Measurements from ENCODE around the gene PCP4. TPM values are rescaled to one million over a fixed set of nuclear protein-coding genes. Genes with fewer than 3 reads are reported as not detected.

Gene PCP4
- total RNA-seq, 1 experiment from 2014 or later: 4.7 TPM

- no peaks in the 10 kb centered on the region for H3K27me3 Mint-ChIP-seq (ENCODE audit: insufficient read depth, unreplicated experiment)
- H3K4me1 ChIP-seq: no peaks in the 10 kb centered on the region
- intact Hi-C loops (cut with micrococcal nuclease; ENCODE audit: unreplicated experiment): no loop called here
- DNase-seq: no peak
- ChIA-PET CTCF (no interaction called here), POLR2A (no interaction called here)
- H3K36me3 Mint-ChIP-seq (ENCODE audit: insufficient read depth, unreplicated experiment): no peaks in the 10 kb centered on the region
- H3K27ac Mint-ChIP-seq (ENCODE audit: unreplicated experiment): no peak overlapping the region
- no peaks in the 10 kb centered on the region for H3K9me3 Mint-ChIP-seq (ENCODE audit: unreplicated experiment)
- no TSS peak for BruUV-seq (replicated peaks)
- no peaks in the 10 kb centered on the region for H3K27me3 ChIP-seq (replicated peaks; ENCODE audit: control insufficient read depth, insufficient read depth, low read length)
- peaks cover 4% of the 10 kb centered on the region; the same call in 1 of the 2 replicates for H3K9me3 ChIP-seq
- no peak overlapping the region for H3K4me3 Mint-ChIP-seq (ENCODE audit: unreplicated experiment)
- H3K4me1 Mint-ChIP-seq (ENCODE audit: low read depth, unreplicated experiment): no peaks in the 10 kb centered on the region
- no peaks in the 10 kb centered on the region for H3K36me3 ChIP-seq (ENCODE audit: control insufficient read depth, insufficient read depth, low read length)
- no peak overlapping the region for H3K4me3 ChIP-seq (ENCODE audit: low read depth, low read length)
- TF ChIP-seq CTCF (IDR thresholded peaks at IDR 0.05; ENCODE audit: insufficient read depth in 1 of 2, low read depth in 1 of 2, low read length in 1 of 2, severe bottlenecking in 1 of 2, unreplicated experiment in 1 of 2): no peak
These were observed 7.0 kb downstream of the PCP4 start for GRCh38 chr21:39874206-39874605.

GRCh38 chr21:39874759-39875158 lies 7.5 kb downstream of the PCP4 start:
- Histone ChIP-seq H3K9me3 (peaks cover 4% of the 10 kb centered on the region; the same call in 1 of the 2 replicates), H3K4me3 (ENCODE audit: low read depth, low read length) (no peak overlapping the region), H3K4me1 (no peaks in the 10 kb centered on the region), H3K27me3 (replicated peaks; ENCODE audit: control insufficient read depth, insufficient read depth, low read length) (no peaks in the 10 kb centered on the region), H3K36me3 (ENCODE audit: control insufficient read depth, insufficient read depth, low read length) (no peaks in the 10 kb centered on the region)
- no peak for TF ChIP-seq CTCF (IDR thresholded peaks at IDR 0.05; ENCODE audit: insufficient read depth in 1 of 2, low read depth in 1 of 2, low read length in 1 of 2, severe bottlenecking in 1 of 2, unreplicated experiment in 1 of 2)
- no peaks in the 10 kb centered on the region for H3K27me3 Mint-ChIP-seq (ENCODE audit: insufficient read depth, unreplicated experiment)
- no peak overlapping the region for H3K27ac Mint-ChIP-seq (ENCODE audit: unreplicated experiment)
- DNase-seq: no peak
- no TSS peak for BruUV-seq (replicated peaks)
- POLR2A ChIA-PET: no interaction called here
- intact Hi-C loops (cut with micrococcal nuclease; ENCODE audit: unreplicated experiment): no loop called here
- no peaks in the 10 kb centered on the region for H3K9me3 Mint-ChIP-seq (ENCODE audit: unreplicated experiment)
- no peaks in the 10 kb centered on the region for H3K4me1 Mint-ChIP-seq (ENCODE audit: low read depth, unreplicated experiment)
- no peaks in the 10 kb centered on the region for H3K36me3 Mint-ChIP-seq (ENCODE audit: insufficient read depth, unreplicated experiment)
- H3K4me3 Mint-ChIP-seq (ENCODE audit: unreplicated experiment): no peak overlapping the region
- CTCF ChIA-PET: no interaction called here

GRCh38 chr21:39881661-39882060 lies 14.4 kb downstream of the PCP4 start:
- intact Hi-C loops (cut with micrococcal nuclease; ENCODE audit: unreplicated experiment): no loop called here
- POLR2A ChIA-PET: no interaction called here
- H3K9me3 Mint-ChIP-seq (ENCODE audit: unreplicated experiment): no peaks in the 10 kb centered on the region
- Histone ChIP-seq H3K36me3 (ENCODE audit: control insufficient read depth, insufficient read depth, low read length) (no peaks in the 10 kb centered on the region), H3K27me3 (replicated peaks; ENCODE audit: control insufficient read depth, insufficient read depth, low read length) (no peaks in the 10 kb centered on the region), H3K9me3 (peaks cover 4% of the 10 kb centered on the region; the same call in 1 of the 2 replicates), H3K4me1 (no peaks in the 10 kb centered on the region), H3K4me3 (ENCODE audit: low read depth, low read length) (no peak overlapping the region)
- H3K4me1 Mint-ChIP-seq (ENCODE audit: low read depth, unreplicated experiment): no peaks in the 10 kb centered on the region
- TF ChIP-seq CTCF (IDR thresholded peaks at IDR 0.05; ENCODE audit: insufficient read depth in 1 of 2, low read depth in 1 of 2, low read length in 1 of 2, severe bottlenecking in 1 of 2, unreplicated experiment in 1 of 2): no peak
- no peak for DNase-seq
- no peaks in the 10 kb centered on the region for H3K27me3 Mint-ChIP-seq (ENCODE audit: insufficient read depth, unreplicated experiment)
- no peak overlapping the region for H3K27ac Mint-ChIP-seq (ENCODE audit: unreplicated experiment)
- no TSS peak for BruUV-seq (replicated peaks)
- no peaks in the 10 kb centered on the region for H3K36me3 Mint-ChIP-seq (ENCODE audit: insufficient read depth, unreplicated experiment)
- H3K4me3 Mint-ChIP-seq (ENCODE audit: unreplicated experiment): no peak overlapping the region
- CTCF ChIA-PET: no interaction called here

Data from Caco-2 (cell line).